GM23338 (cell line): Measurements from ENCODE around the gene CCNYL1. TPM values are rescaled to one million over a fixed set of nuclear protein-coding genes. Genes with fewer than 3 reads are reported as not detected.
A peak's percentile ranks its signal among the peaks of the same experiment; 100 is the strongest.

ENCODE experiments used
- ATAC-seq: fragments of 200-7000 bp; cut with Tn5 transposase; 3 replicates; pipeline ENCODE4 v1.9.1; 2020
- DNase-seq: peaks from one replicate; pipeline ENCODE4 v3.0.0-alpha.2; 2015; ENCODE audit warnings: low spot score
- H2AFZ ChIP-seq: fragments of 200-600 bp; sonication (generic); 2 replicates; pipeline ENCODE4 v1.8.0; 2016; ENCODE audit warnings: antibody characterized with exemption, mild to moderate bottlenecking, moderate library complexity
- H3F3A ChIP-seq: fragments of 200-600 bp; sonication (generic); replicated peaks from 2 replicates; pipeline ENCODE4 v1.8.0; 2017; ENCODE audit warnings: antibody characterized with exemption, mixed run types, low read depth
- H3K27ac ChIP-seq: fragments of 200-600 bp; sonication (generic); 2 replicates; pipeline ENCODE4 v1.6.1; 2016; ENCODE audit warnings: low read depth
- H3K27me3 ChIP-seq: fragments of 200-600 bp; sonication (generic); 2 replicates; pipeline ENCODE4 v1.8.0; 2016; ENCODE audit warnings: mild to moderate bottlenecking, mixed run types, moderate library complexity; ENCODE audit not compliant: insufficient read depth
- H3K36me3 ChIP-seq: fragments of 200-600 bp; sonication (generic); 2 replicates; pipeline ENCODE4 v1.8.0; 2016; ENCODE audit warnings: mild to moderate bottlenecking; ENCODE audit not compliant: insufficient read depth
- H3K4me1 ChIP-seq: fragments of 200-600 bp; sonication (generic); 2 replicates; pipeline ENCODE4 v1.8.0; 2016; ENCODE audit warnings: mild to moderate bottlenecking, moderate library complexity; ENCODE audit not compliant: insufficient read depth
- H3K4me2 ChIP-seq: fragments of 200-600 bp; sonication (generic); 2 replicates; pipeline ENCODE4 v1.7.1; 2017; ENCODE audit warnings: mixed run types
- H3K4me3 ChIP-seq: fragments of 200-600 bp; sonication (generic); 2 replicates; pipeline ENCODE4 v1.6.1; 2016; ENCODE audit warnings: mixed run types
- H3K79me2 ChIP-seq: fragments of 200-600 bp; sonication (generic); replicated peaks from 2 replicates; pipeline ENCODE4 v1.8.0; 2017; ENCODE audit warnings: mild to moderate bottlenecking; ENCODE audit not compliant: insufficient read depth
- H3K9me2 ChIP-seq: fragments of 200-600 bp; sonication (generic); 2 replicates; pipeline ENCODE4 v1.8.0; 2017; ENCODE audit not compliant: insufficient read depth
- H4K20me1 ChIP-seq: fragments of 200-600 bp; sonication (generic); replicated peaks from 2 replicates; pipeline ENCODE4 v1.8.0; 2017; ENCODE audit warnings: mild to moderate bottlenecking; ENCODE audit not compliant: insufficient read depth
- H3K27ac Mint-ChIP-seq: 2 replicates; pipeline ENCODE4 v1.8.0; 2020; ENCODE audit warnings: inconsistent platforms, mild to moderate bottlenecking, moderate library complexity, mixed read lengths
- H3K27me3 Mint-ChIP-seq: 3 replicates; pipeline ENCODE4 v1.8.0; 2022; ENCODE audit warnings: low read depth, mild to moderate bottlenecking, moderate library complexity, mixed read lengths, inconsistent platforms; ENCODE audit not compliant: insufficient read depth, poor library complexity
- H3K36me3 Mint-ChIP-seq: 3 replicates; pipeline ENCODE4 v1.8.0; 2021; ENCODE audit warnings: low read depth, mild to moderate bottlenecking, inconsistent platforms, moderate library complexity, mixed read lengths
- H3K4me1 Mint-ChIP-seq: 3 replicates; pipeline ENCODE4 v1.8.0; 2020; ENCODE audit warnings: mild to moderate bottlenecking, inconsistent platforms, mixed read lengths
- H3K4me3 Mint-ChIP-seq: 3 replicates; pipeline ENCODE4 v1.8.0; 2021; ENCODE audit warnings: moderate library complexity, mild to moderate bottlenecking, inconsistent platforms, mixed read lengths
- H3K9me3 Mint-ChIP-seq: 3 replicates; pipeline ENCODE4 v1.8.0; 2020; ENCODE audit warnings: moderate library complexity, mild to moderate bottlenecking, inconsistent platforms, mixed read lengths
- CREB1 ChIP-seq: fragments of 250-450 bp; sonication (Bioruptor Pico); IDR thresholded peaks from 2 replicates; pipeline ENCODE4 v1.5.0; 2020; ENCODE audit warnings: low read depth, mild to moderate bottlenecking, moderate library complexity
- EZH2 ChIP-seq: fragments of 200-600 bp; sonication (generic); IDR thresholded peaks from one replicate; pipeline ENCODE4 v1.8.0; 2017; ENCODE audit warnings: antibody characterized with exemption, mild to moderate bottlenecking, low read depth; ENCODE audit not compliant: unreplicated experiment
- EZH2phosphoT487 ChIP-seq: fragments of 200-600 bp; sonication (generic); IDR thresholded peaks from one replicate; pipeline ENCODE4 v1.8.1; 2018; ENCODE audit warnings: antibody characterized with exemption; ENCODE audit not compliant: unreplicated experiment
- JUNB ChIP-seq: IDR thresholded peaks from one replicate; pipeline ENCODE4 v1.6.1; 2016; ENCODE audit warnings: antibody characterized with exemption; ENCODE audit not compliant: unreplicated experiment
- NANOG ChIP-seq: IDR thresholded peaks from 2 replicates; pipeline ENCODE4 v1.6.1; 2016; ENCODE audit warnings: antibody characterized with exemption, borderline replicate concordance
- POLR2AphosphoS5 ChIP-seq: IDR thresholded peaks from 2 replicates; pipeline ENCODE4 v1.6.1; 2016; ENCODE audit warnings: antibody characterized with exemption, low read depth
- ZNF114 ChIP-seq: fragments of 250-450 bp; sonication (Bioruptor Pico); IDR thresholded peaks from 2 replicates; pipeline ENCODE4 v1.5.0; 2020; ENCODE audit warnings: mild to moderate bottlenecking, moderate library complexity
- ZNF331 ChIP-seq: fragments of 250-450 bp; sonication (Bioruptor Pico); IDR thresholded peaks from 2 replicates; pipeline ENCODE4 v1.5.0; 2020; ENCODE audit warnings: low read depth, mild to moderate bottlenecking, moderate library complexity
- polyA plus RNA-seq: library from polyadenylated mRNA; unstranded; fragments of >200 nt; fragmentation: Nextera tagmentation; extraction: Ambion mirVana; gene quantifications from 2 replicates; pipeline ENCODE4 v1.2.1, GENCODE V29; 2016
- total RNA-seq: library from RNA; depleted of rRNA; stranded (reverse); fragments of >200 nt; shearing (Covaris generic); gene quantifications from 2 replicates; pipeline ENCODE4 v1.2.3, GENCODE V29; 2014
- TF ChIP-seq, protein P1 (sequence below): fragments of 250-450 bp; sonication (Bioruptor Pico); IDR thresholded peaks from 2 replicates; pipeline ENCODE4 v1.5.0; 2020; ENCODE audit warnings: mild to moderate bottlenecking, moderate library complexity
- TF ChIP-seq, protein P2 (sequence below), 2 experiments: fragments of 200-600 bp in 1 of 2; sonication (generic) in 1 of 2; conservative IDR thresholded peaks; 2 replicates each; pipeline versions ENCODE4 v1.5.1 to v1.6.1; 2016 to 2017; ENCODE audit warnings: antibody characterized with exemption in 2 of 2, low read depth in 2 of 2, mild to moderate bottlenecking in 2 of 2, moderate library complexity in 1 of 2

CCNYL1 gene
- total and polyA plus RNA-seq, 2 experiments from 2014 or later = 19.6 to 32.1 TPM

DNA sequence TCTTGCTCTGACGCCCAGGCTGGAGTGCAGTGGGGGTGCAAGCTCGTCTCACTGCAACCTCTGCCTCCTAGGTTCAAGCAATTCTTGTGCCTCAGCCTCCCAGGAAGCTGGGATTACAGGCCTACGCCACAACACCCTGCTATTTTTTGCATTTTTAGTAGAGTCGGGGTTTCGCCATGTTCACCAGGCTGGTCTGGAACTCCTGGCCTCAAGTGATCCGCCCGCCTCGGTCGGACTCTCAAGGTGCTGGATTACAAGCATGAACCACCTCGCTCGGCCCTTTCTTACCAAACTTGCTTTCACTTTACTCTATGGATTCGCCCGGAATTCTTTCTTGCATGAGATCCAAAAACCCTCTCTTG lies 61.4 kb downstream of the CCNYL1 start:
- Mint-ChIP-seq H3K27ac (peak overlapping the region; percentile 30), H3K9me3 (no peaks in the 10 kb centered on the region; the same call in 2 of the 3 replicates), H3K36me3 (peaks cover 5% of the 10 kb centered on the region), H3K4me3 (no peak overlapping the region), H3K27me3 (peaks cover 18% of the 10 kb centered on the region), H3K4me1 (peaks cover 34% of the 10 kb centered on the region)
- H3K79me2 ChIP-seq = peaks cover 16% of the 10 kb centered on the region
- H3F3A ChIP-seq = peaks cover 14% of the 10 kb centered on the region
- H4K20me1 ChIP-seq = no peaks in the 10 kb centered on the region; the same call in 1 of the 2 replicates
- DNase-seq (no peak), ATAC-seq (no peak)
- H3K4me1 ChIP-seq = peaks cover 20% of the 10 kb centered on the region
- H3K4me2 ChIP-seq = no peak overlapping the region
- no peak overlapping the region for H3K4me3 ChIP-seq
- H3K27ac ChIP-seq = peak overlapping the region; percentile 84
- no peak overlapping the region for H2AFZ ChIP-seq
- H3K9me2 ChIP-seq = no peaks in the 10 kb centered on the region
- TF ChIP-seq ZNF114 (CRISPR knock-in tag) (no peak), ZNF331 (CRISPR knock-in tag) (no peak), JUNB (no peak), EZH2phosphoT487 (no peak), NANOG (no peak)
- TF ChIP-seq, protein P1, sequence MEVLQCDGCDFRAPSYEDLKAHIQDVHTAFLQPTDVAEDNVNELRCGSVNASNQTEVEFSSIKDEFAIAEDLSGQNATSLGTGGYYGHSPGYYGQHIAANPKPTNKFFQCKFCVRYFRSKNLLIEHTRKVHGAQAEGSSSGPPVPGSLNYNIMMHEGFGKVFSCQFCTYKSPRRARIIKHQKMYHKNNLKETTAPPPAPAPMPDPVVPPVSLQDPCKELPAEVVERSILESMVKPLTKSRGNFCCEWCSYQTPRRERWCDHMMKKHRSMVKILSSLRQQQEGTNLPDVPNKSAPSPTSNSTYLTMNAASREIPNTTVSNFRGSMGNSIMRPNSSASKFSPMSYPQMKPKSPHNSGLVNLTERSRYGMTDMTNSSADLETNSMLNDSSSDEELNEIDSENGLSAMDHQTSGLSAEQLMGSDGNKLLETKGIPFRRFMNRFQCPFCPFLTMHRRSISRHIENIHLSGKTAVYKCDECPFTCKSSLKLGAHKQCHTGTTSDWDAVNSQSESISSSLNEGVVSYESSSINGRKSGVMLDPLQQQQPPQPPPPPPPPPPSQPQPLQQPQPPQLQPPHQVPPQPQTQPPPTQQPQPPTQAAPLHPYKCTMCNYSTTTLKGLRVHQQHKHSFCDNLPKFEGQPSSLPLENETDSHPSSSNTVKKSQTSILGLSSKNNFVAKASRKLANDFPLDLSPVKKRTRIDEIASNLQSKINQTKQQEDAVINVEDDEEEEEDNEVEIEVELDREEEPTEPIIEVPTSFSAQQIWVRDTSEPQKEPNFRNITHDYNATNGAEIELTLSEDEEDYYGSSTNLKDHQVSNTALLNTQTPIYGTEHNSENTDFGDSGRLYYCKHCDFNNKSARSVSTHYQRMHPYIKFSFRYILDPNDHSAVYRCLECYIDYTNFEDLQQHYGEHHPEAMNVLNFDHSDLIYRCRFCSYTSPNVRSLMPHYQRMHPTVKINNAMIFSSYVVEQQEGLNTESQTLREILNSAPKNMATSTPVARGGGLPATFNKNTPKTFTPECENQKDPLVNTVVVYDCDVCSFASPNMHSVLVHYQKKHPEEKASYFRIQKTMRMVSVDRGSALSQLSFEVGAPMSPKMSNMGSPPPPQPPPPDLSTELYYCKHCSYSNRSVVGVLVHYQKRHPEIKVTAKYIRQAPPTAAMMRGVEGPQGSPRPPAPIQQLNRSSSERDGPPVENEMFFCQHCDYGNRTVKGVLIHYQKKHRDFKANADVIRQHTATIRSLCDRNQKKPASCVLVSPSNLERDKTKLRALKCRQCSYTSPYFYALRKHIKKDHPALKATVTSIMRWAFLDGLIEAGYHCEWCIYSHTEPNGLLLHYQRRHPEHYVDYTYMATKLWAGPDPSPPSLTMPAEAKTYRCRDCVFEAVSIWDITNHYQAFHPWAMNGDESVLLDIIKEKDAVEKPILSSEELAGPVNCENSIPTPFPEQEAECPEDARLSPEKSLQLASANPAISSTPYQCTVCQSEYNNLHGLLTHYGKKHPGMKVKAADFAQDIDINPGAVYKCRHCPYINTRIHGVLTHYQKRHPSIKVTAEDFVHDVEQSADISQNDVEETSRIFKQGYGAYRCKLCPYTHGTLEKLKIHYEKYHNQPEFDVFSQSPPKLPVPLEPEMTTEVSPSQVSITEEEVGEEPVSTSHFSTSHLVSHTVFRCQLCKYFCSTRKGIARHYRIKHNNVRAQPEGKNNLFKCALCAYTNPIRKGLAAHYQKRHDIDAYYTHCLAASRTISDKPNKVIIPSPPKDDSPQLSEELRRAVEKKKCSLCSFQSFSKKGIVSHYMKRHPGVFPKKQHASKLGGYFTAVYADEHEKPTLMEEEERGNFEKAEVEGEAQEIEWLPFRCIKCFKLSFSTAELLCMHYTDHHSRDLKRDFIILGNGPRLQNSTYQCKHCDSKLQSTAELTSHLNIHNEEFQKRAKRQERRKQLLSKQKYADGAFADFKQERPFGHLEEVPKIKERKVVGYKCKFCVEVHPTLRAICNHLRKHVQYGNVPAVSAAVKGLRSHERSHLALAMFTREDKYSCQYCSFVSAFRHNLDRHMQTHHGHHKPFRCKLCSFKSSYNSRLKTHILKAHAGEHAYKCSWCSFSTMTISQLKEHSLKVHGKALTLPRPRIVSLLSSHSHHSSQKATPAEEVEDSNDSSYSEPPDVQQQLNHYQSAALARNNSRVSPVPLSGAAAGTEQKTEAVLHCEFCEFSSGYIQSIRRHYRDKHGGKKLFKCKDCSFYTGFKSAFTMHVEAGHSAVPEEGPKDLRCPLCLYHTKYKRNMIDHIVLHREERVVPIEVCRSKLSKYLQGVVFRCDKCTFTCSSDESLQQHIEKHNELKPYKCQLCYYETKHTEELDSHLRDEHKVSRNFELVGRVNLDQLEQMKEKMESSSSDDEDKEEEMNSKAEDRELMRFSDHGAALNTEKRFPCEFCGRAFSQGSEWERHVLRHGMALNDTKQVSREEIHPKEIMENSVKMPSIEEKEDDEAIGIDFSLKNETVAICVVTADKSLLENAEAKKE (CRISPR knock-in tag) = no peak
- H3K36me3 ChIP-seq = no peaks in the 10 kb centered on the region
- peaks cover 6% of the 10 kb centered on the region for H3K27me3 ChIP-seq

DNA sequence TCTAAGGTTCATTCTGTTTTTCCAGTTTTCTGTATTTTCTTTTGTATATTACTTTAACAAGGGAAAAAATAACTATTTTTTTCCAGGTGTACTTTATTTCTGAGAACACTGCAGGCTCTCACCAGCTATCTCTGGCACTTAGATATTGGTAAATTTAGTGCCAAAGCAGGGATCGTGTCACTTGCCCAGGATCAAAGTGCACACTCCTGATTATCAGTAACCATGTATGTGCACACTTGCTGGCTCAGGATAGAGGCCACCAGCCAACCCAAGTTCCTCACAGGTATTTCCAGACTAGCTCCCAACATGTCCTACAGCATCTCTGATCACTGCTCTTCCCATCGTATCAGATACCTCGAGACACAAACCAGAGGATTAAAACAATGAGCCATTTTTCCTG lies 64.0 kb downstream of the CCNYL1 start:
- Histone ChIP-seq H3K9me2 (no peaks in the 10 kb centered on the region), H3K79me2 (no peaks in the 10 kb centered on the region), H3K4me3 (no peak overlapping the region), H3K27ac (no peak overlapping the region), H2AFZ (peak overlapping the region; percentile 48; the same call in 1 of the 2 replicates), H3K36me3 (no peaks in the 10 kb centered on the region), H3K27me3 (peaks cover 6% of the 10 kb centered on the region), H3K4me2 (no peak overlapping the region), H3K4me1 (peaks cover 24% of the 10 kb centered on the region), H3F3A (peaks cover 11% of the 10 kb centered on the region), H4K20me1 (no peaks in the 10 kb centered on the region)
- DNase-seq = no peak
- peaks cover 34% of the 10 kb centered on the region for H3K4me1 Mint-ChIP-seq
- H3K27ac Mint-ChIP-seq = no peak overlapping the region
- no peaks in the 10 kb centered on the region for H3K36me3 Mint-ChIP-seq
- H3K9me3 Mint-ChIP-seq = no peaks in the 10 kb centered on the region
- no peak for ATAC-seq
- H3K27me3 Mint-ChIP-seq = peaks cover 14% of the 10 kb centered on the region
- H3K4me3 Mint-ChIP-seq = no peak overlapping the region
- TF ChIP-seq ZNF114 (CRISPR knock-in tag) (no peak), EZH2phosphoT487 (no peak), ZNF331 (CRISPR knock-in tag) (no peak), EZH2 (no peak), POLR2AphosphoS5 (no peak), NANOG (no peak), CREB1 (CRISPR knock-in tag) (no peak), JUNB (no peak)
- TF ChIP-seq, protein P2, sequence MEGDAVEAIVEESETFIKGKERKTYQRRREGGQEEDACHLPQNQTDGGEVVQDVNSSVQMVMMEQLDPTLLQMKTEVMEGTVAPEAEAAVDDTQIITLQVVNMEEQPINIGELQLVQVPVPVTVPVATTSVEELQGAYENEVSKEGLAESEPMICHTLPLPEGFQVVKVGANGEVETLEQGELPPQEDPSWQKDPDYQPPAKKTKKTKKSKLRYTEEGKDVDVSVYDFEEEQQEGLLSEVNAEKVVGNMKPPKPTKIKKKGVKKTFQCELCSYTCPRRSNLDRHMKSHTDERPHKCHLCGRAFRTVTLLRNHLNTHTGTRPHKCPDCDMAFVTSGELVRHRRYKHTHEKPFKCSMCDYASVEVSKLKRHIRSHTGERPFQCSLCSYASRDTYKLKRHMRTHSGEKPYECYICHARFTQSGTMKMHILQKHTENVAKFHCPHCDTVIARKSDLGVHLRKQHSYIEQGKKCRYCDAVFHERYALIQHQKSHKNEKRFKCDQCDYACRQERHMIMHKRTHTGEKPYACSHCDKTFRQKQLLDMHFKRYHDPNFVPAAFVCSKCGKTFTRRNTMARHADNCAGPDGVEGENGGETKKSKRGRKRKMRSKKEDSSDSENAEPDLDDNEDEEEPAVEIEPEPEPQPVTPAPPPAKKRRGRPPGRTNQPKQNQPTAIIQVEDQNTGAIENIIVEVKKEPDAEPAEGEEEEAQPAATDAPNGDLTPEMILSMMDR (conservative IDR thresholded peaks at IDR 0.05; ENCODE audit: low read depth in 2 of 2) = no peak
